Lower lobe of right lung (tissue), 2 donors: Measurements from ENCODE around the gene DAB1. TPM values are rescaled to one million over a fixed set of nuclear protein-coding genes. Genes with fewer than 3 reads are reported as not detected.

Experiments used
- ATAC-seq, 2 donors: fragments of 200-7000 bp; cut with Tn5 transposase; one replicate each; pipeline ENCODE4 v1.9.1; 2020 to 2022; ENCODE audit warnings: mild to moderate bottlenecking in 2 of 2, moderate library complexity in 2 of 2
- DNase-seq: peaks from one replicate; pipeline ENCODE4 v3.0.0-alpha.2; 2020
- H3K27ac ChIP-seq: fragments of 200-600 bp; one replicate; pipeline ENCODE4 v1.8.0; 2022
- H3K27me3 ChIP-seq: fragments of 200-600 bp; one replicate; pipeline ENCODE4 v1.8.0; 2022; ENCODE audit warnings: low read depth
- H3K36me3 ChIP-seq: fragments of 200-600 bp; one replicate; pipeline ENCODE4 v1.8.0; 2022; ENCODE audit warnings: mild to moderate bottlenecking
- H3K4me1 ChIP-seq: fragments of 200-600 bp; one replicate; pipeline ENCODE4 v1.8.0; 2022
- H3K4me3 ChIP-seq: fragments of 200-600 bp; one replicate; pipeline ENCODE4 v1.8.0; 2022; ENCODE audit warnings: mild to moderate bottlenecking
- H3K9me3 ChIP-seq: fragments of 200-600 bp; one replicate; pipeline ENCODE4 v1.8.0; 2022
- CTCF ChIP-seq: fragments of 200-600 bp; IDR thresholded peaks from one replicate; pipeline ENCODE4 v1.8.0; 2022; ENCODE audit warnings: antibody characterized with exemption, mild to moderate bottlenecking
- intact Hi-C: fragments of 100-400 bp; cut with DNase I; formaldehyde crosslinking; loops from one replicate; pipeline ENCODE4 v1.11.0; 2022
- total RNA-seq: library from RNA; stranded (reverse); fragmentation: NEBNext Ultra II Directional; extraction: Animal tissue kit (Norgen Biotek cat#: 25700); gene quantifications from one replicate; pipeline ENCODE4 v1.2.1, GENCODE V29; 2021
- donor health status: DM: no; HTN: yes; CAD: no; lungs with severe emphysema.

DAB1 gene
- total RNA-seq, 1 donor from 2014 or later, result 1.9 TPM

GRCh38 chr1:57319165-57319564, 104.7 kb downstream of the DAB1 start:
- no peaks in the 10 kb centered on the region for H3K4me1 ChIP-seq
- no peak for TF ChIP-seq CTCF
- H3K27ac ChIP-seq, result no peak overlapping the region
- no peaks in the 10 kb centered on the region for H3K36me3 ChIP-seq
- no peak overlapping the region for H3K4me3 ChIP-seq
- DNase-seq (no peak), ATAC-seq (no peak)
- intact Hi-C loops, result no loop called here
- peaks cover 3% of the 10 kb centered on the region for H3K27me3 ChIP-seq
- H3K9me3 ChIP-seq, result no peaks in the 10 kb centered on the region

GRCh38 chr1:57316861-57317260, 107.0 kb downstream of the DAB1 start:
- no peak overlapping the region for H3K27ac ChIP-seq
- TF ChIP-seq CTCF, result no peak
- ATAC-seq, result no peak
- H3K9me3 ChIP-seq, result no peaks in the 10 kb centered on the region
- DNase-seq, result no peak
- intact Hi-C loops, result no loop called here
- H3K4me1 ChIP-seq, result no peaks in the 10 kb centered on the region
- no peak overlapping the region for H3K4me3 ChIP-seq
- peaks cover 3% of the 10 kb centered on the region for H3K27me3 ChIP-seq
- H3K36me3 ChIP-seq, result no peaks in the 10 kb centered on the region

- Histone ChIP-seq H3K4me3 (no peak overlapping the region), H3K36me3 (no peaks in the 10 kb centered on the region), H3K9me3 (no peaks in the 10 kb centered on the region), H3K27me3 (peaks cover 3% of the 10 kb centered on the region), H3K27ac (no peak overlapping the region), H3K4me1 (no peaks in the 10 kb centered on the region)
- intact Hi-C loops, result no loop called here
- no peak for TF ChIP-seq CTCF
- DNase-seq (no peak), ATAC-seq (no peak)
These were observed 107.6 kb downstream of the DAB1 start for GRCh38 chr1:57316291-57316690.

GRCh38 chr1:57312869-57313268, 111.0 kb downstream of the DAB1 start:
- H3K36me3 ChIP-seq, result no peaks in the 10 kb centered on the region

GRCh38 chr1:57311411-57311810, 112.4 kb downstream of the DAB1 start:
- H3K4me1 ChIP-seq, result no peaks in the 10 kb centered on the region
- no peak for ATAC-seq
- H3K27me3 ChIP-seq, result no peaks in the 10 kb centered on the region
- H3K36me3 ChIP-seq, result no peaks in the 10 kb centered on the region
- TF ChIP-seq CTCF, result no peak
- no peak overlapping the region for H3K27ac ChIP-seq
- DNase-seq, result no peak
- H3K4me3 ChIP-seq, result no peak overlapping the region
- no peaks in the 10 kb centered on the region for H3K9me3 ChIP-seq
- intact Hi-C loops, result no loop called here

More at GRCh38 chr1:57312869-57313268, 111.0 kb downstream of the DAB1 start:
- intact Hi-C loops, result no loop called here
- DNase-seq (no peak), ATAC-seq (no peak)
- TF ChIP-seq CTCF, result no peak
- Histone ChIP-seq H3K27me3 (no peaks in the 10 kb centered on the region), H3K4me3 (no peak overlapping the region), H3K27ac (no peak overlapping the region), H3K4me1 (no peaks in the 10 kb centered on the region), H3K9me3 (no peaks in the 10 kb centered on the region)

GRCh38 chr1:57311006-57311405, 112.9 kb downstream of the DAB1 start:
- intact Hi-C loops, result no loop called here
- H3K4me1 ChIP-seq, result no peaks in the 10 kb centered on the region

More at GRCh38 chr1:57311006-57311405, 112.9 kb downstream of the DAB1 start:
- Histone ChIP-seq H3K36me3 (no peaks in the 10 kb centered on the region), H3K4me3 (no peak overlapping the region), H3K27me3 (no peaks in the 10 kb centered on the region), H3K27ac (no peak overlapping the region), H3K9me3 (no peaks in the 10 kb centered on the region)
- no peak for ATAC-seq
- no peak for DNase-seq
- no peak for TF ChIP-seq CTCF
